ENCODE measurements around the gene FCGBP. TPM values are rescaled to one million over a fixed set of nuclear protein-coding genes. Genes with fewer than 3 reads are reported as not detected.
"Not testable (repeated sequence)": the region's sequence is repeated elsewhere in the genome, so short reads cannot be mapped to it uniquely, and the experiment has no call there.

Gene FCGBP
- total and polyA plus RNA-seq, 12 donors: 1.6 to 785 (median 79.1) TPM

DNA sequence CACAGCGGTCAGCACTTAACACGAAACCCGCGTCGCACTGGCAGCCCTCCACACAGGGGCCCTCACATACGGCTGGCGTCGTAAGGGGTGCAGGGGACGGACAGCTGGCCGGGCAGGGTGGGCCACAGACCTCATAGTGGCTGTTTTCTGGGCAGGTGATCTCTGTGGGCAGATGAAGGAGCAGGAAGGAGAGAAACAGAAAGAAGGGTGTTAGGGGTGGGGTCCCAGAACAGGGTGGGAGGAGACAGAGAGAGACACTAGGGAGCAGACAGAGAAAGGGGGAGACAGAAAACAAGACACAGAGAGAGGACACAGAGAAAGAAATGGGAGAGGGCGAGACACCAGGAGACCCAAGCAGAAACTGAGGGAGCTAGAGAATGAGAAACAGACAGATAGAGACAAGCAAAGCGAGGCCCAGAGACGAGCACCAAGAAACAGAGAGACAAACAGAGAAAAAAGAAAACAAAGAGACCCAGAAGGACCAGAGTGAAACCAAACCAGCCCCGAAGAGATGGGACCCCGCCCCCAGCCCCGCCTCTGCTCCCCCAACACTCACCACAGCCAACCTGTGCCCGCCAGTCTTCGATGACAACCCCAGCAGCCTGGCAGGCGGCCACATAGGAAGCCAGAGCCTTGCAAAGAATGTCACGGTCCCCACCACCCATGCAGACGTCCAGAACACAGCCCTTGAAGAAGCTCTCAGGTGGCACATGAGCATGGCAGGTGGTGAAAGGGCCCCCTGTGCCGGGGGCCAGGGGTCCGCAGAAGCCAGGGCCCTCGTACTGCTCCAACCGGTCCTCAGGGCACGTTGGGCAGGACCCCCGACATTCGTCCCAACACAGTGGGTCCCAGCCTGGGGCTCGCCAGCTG lies 40.8 kb downstream of the FCGBP start:
- WGBS, 4 donors: 68 to 81% (median 78%) methylated on average over 21 to 24 of the region's 29 CpGs
- H3K36me3 ChIP-seq (replicated peaks in 1 of 2); H3K27ac ChIP-seq; intact Hi-C loops (cut with DNase I); H3K9me3 ChIP-seq (replicated peaks in 1 of 3); H3K4me3 ChIP-seq; H3K4me1 ChIP-seq (replicated peaks in 1 of 2): not testable (repeated sequence)
- DNase-seq: peak in 2 of 7 donors; percentile 0 to 11
- H3K27me3 ChIP-seq: peaks cover 11% of the 10 kb centered on the region

DNA sequence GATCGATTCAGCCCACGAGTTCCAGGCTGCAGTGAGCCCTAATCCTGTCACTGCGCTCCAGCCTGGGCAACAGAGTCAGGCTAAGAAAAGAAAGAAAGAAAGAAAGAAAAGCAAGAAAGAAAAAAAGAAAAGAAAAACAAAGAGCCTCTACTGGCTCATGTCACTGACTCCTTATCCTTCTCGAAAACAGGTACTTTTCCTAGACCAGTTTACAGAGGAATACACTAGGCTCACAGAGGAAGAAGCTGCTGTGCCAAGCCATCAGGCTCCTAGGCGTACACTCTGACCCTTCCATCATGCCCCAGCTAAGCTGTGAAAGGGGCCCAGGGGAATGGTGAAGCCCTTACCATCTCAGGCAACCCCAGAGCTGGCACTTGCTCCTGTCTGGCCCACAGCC lies 41.9 kb downstream of the FCGBP start:
- H3K36me3 ChIP-seq (replicated peaks in 1 of 2); H3K4me3 ChIP-seq; H3K27ac ChIP-seq; DNase-seq; H3K4me1 ChIP-seq (replicated peaks in 1 of 2); H3K9me3 ChIP-seq (replicated peaks in 1 of 3); intact Hi-C loops (cut with DNase I): not testable (repeated sequence)
- WGBS, 4 donors: 68 to 94% (median 78%) methylated on average over 5 of the region's 5 CpGs
- H3K27me3 ChIP-seq: peaks cover 11% of the 10 kb centered on the region

GRCh38 chr19:39891660-39892505 lies 42.6 kb downstream of the FCGBP start:
- TF ChIP-seq, protein P1, sequence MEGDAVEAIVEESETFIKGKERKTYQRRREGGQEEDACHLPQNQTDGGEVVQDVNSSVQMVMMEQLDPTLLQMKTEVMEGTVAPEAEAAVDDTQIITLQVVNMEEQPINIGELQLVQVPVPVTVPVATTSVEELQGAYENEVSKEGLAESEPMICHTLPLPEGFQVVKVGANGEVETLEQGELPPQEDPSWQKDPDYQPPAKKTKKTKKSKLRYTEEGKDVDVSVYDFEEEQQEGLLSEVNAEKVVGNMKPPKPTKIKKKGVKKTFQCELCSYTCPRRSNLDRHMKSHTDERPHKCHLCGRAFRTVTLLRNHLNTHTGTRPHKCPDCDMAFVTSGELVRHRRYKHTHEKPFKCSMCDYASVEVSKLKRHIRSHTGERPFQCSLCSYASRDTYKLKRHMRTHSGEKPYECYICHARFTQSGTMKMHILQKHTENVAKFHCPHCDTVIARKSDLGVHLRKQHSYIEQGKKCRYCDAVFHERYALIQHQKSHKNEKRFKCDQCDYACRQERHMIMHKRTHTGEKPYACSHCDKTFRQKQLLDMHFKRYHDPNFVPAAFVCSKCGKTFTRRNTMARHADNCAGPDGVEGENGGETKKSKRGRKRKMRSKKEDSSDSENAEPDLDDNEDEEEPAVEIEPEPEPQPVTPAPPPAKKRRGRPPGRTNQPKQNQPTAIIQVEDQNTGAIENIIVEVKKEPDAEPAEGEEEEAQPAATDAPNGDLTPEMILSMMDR (IDR thresholded peaks at IDR 0.05): peak in 1 of 6 experiments; percentile 14
- intact Hi-C loops (cut with DNase I); H3K4me3 ChIP-seq; H3K4me1 ChIP-seq (replicated peaks in 1 of 2); H3K9me3 ChIP-seq (replicated peaks in 1 of 3); H3K27ac ChIP-seq; H3K36me3 ChIP-seq (replicated peaks in 1 of 2): not testable (repeated sequence)
- WGBS, 4 donors: 28 to 62% (median 46%) methylated on average over 24 to 64 of the region's 64 CpGs
- peaks cover 11% of the 10 kb centered on the region for H3K27me3 ChIP-seq
- peak; percentile 56 to 82 (median 77) for DNase-seq

DNA sequence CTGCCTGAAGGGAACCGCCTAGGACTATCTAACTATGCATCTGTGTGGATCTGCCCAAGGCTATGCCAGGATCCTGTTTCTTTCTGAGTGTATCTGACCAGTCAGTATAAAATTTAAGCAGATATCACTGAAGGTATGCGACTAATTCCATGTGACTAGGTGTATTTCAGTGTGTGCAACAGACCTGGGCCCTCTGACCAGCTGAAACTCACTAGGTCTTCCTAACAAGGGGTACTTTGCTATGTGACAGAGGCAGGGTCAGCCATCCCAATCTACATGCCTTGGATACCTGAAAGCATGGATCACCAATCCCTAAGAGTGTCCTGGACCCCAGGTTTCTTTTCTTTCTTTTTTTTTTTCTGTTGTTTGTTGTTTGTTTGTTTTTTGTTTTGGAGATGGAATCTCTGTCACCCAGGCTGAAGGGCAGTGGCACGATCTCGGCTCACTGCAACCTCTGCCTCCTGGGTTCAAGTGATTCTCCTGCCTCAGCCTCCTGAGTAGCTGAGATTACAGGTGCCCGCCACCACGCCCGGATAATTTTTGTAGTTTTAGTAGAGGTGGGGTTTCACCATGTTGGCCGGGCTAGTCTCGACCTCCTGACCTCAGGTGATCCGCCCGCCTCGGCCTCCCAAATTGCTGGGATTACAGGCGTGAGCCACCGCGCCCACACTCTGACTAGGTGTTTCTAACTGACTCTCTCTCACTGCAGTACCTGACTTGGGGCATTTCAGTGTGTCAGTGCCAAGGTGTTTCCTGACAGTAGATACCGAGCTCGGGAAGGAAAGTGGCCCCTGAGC lies 43.5 kb downstream of the FCGBP start:
- peak in 1 of 7 donors; percentile 12 for DNase-seq
- Histone ChIP-seq H3K27ac (no peak overlapping the region), H3K36me3 (replicated peaks in 1 of 2) (no peaks in the 10 kb centered on the region), H3K9me3 (replicated peaks in 1 of 3) (no peaks in the 10 kb centered on the region), H3K4me1 (replicated peaks in 1 of 2) (peaks cover 0 to 4% of the 10 kb centered on the region in 2 donors), H3K27me3 (peaks cover 11% of the 10 kb centered on the region), H3K4me3 (no peak overlapping the region)
- TF ChIP-seq, protein P1 (IDR thresholded peaks at IDR 0.05): no peak
- no peak for TF ChIP-seq POLR2A (IDR thresholded peaks at IDR 0.05)
- WGBS, 4 donors: 80 to 83% (median 81%) methylated on average over 17 of the region's 17 CpGs
- intact Hi-C loops (cut with DNase I): no loop called here

- H3K27ac ChIP-seq; H3K4me1 ChIP-seq (replicated peaks in 1 of 2); intact Hi-C loops (cut with DNase I); H3K36me3 ChIP-seq (replicated peaks in 1 of 2); H3K9me3 ChIP-seq (replicated peaks in 1 of 3); H3K4me3 ChIP-seq: not testable (repeated sequence)
- peaks cover 11% of the 10 kb centered on the region for H3K27me3 ChIP-seq
- DNase-seq: peak in 1 of 7 donors; percentile 14
- WGBS, 4 donors: 92 to 97% (median 93%) methylated on average over 10 to 18 of the region's 20 CpGs
These were observed 44.3 kb downstream of the FCGBP start for GRCh38 chr19:39889872-39890754.

- H3K27ac ChIP-seq; intact Hi-C loops (cut with DNase I); H3K4me3 ChIP-seq; H3K4me1 ChIP-seq (replicated peaks in 1 of 2); DNase-seq; H3K36me3 ChIP-seq (replicated peaks in 1 of 2); H3K27me3 ChIP-seq; H3K9me3 ChIP-seq (replicated peaks in 1 of 3): not testable (repeated sequence)
- WGBS, 4 donors: 33 to 46% (median 44%) methylated on average over 1 to 2 of the region's 3 CpGs
These were observed 46.9 kb downstream of the FCGBP start for GRCh38 chr19:39887456-39887951.

DNA sequence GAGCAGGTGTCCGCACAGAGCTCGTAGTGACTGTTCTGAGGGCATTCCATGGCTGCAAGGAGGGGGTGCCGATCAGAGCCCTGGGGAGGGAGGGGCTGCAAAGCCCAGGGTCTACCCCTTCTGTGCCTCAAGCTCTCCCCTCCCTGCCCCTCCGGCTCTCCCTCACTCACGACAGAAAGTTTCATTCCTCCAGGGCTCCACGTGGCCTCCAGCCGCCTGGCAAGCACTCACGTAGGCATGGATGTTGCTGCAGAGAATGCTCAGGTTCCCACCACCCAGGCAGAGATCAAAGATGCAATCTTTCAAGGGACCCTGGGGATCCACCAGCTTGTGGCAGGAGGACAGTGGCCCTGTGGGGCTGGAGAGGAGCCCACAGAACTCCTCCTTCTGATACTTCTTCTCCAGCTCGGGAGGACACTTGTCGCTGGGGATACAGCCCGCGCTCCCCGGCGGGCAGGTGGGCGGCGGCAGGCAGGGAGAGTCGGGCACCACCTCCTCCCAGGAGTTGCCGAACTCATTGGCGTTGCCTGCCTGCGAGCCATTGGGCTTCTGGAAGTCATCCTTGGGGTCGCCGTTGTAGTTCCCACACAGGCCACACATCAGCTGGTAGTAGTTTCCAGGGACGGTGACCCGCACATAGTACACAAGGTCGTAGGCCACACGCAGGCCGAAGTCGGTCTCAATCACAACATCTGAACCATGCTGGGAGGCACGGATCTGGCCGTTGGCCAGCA lies 48.4 kb downstream of the FCGBP start:
- H3K27ac ChIP-seq; H3K36me3 ChIP-seq (replicated peaks in 1 of 2); DNase-seq; intact Hi-C loops (cut with DNase I); H3K4me1 ChIP-seq (replicated peaks in 1 of 2); H3K9me3 ChIP-seq (replicated peaks in 1 of 3); H3K27me3 ChIP-seq; H3K4me3 ChIP-seq: not testable (repeated sequence)
- WGBS, 4 donors: 88 to 97% (median 89%) methylated on average over 6 to 21 of the region's 30 CpGs
